Measurements from ENCODE around the gene MKLN1. TPM values are rescaled to one million over a fixed set of nuclear protein-coding genes. Genes with fewer than 3 reads are reported as not detected.

Gene MKLN1
- total RNA-seq, 2 experiments from 2014 or later = 12.1 to 56.6 TPM

- H3K4me3 ChIP-seq (ENCODE audit: low read depth, low read length, poor library complexity, severe bottlenecking) = no peak overlapping the region
- no peaks in the 10 kb centered on the region for H3K9me3 ChIP-seq (ENCODE audit: low read length)
- DNase-seq (ENCODE audit: low spot score) = no peak
- H3K27ac ChIP-seq (ENCODE audit: low read depth, low read length, poor library complexity, severe bottlenecking) = no peak overlapping the region
- no peak overlapping the region for H2AFZ ChIP-seq (ENCODE audit: low read length)
- no peak for TF ChIP-seq EZH2phosphoT487 (IDR thresholded peaks at IDR 0.05; ENCODE audit: borderline replicate concordance, low read depth, low read length)
- TF ChIP-seq CTCF (conservative IDR thresholded peaks at IDR 0.05; ENCODE audit: low read length) = no peak
- H3K4me2 ChIP-seq (ENCODE audit: low read length) = no peak overlapping the region
- H4K20me1 ChIP-seq (ENCODE audit: insufficient read depth, low read length) = no peaks in the 10 kb centered on the region
- no peaks in the 10 kb centered on the region for H3K36me3 ChIP-seq (ENCODE audit: insufficient read depth, low read length)
- intact Hi-C loops (cut with micrococcal nuclease; ENCODE audit: unreplicated experiment) = no loop called here
- H3K4me1 ChIP-seq (ENCODE audit: insufficient read depth, low read length, poor library complexity, severe bottlenecking) = no peaks in the 10 kb centered on the region
- ChIA-PET CTCF (ENCODE audit: unreplicated experiment) (interaction anchor here (0.7 kb wide), 1 partner anchor 634 kb away, joined by 3 read pairs; no protein-coding TSS in a partner anchor), POLR2A (interaction anchor here (0.6 kb wide), 1 partner anchor 649 kb away, joined by 5 read pairs; no protein-coding TSS in a partner anchor)
- BruUV-seq (replicated peaks) = no TSS peak
- no peaks in the 10 kb centered on the region for H3K9me2 ChIP-seq (ENCODE audit: insufficient read depth, low read length)
- H3K79me2 ChIP-seq (ENCODE audit: insufficient read depth, low read depth, low read length) = no peaks in the 10 kb centered on the region
Observed at GRCh38 chr7:131517218-131517923, 189.7 kb downstream of the MKLN1 start.

GRCh38 chr7:131518626-131519025 lies 190.9 kb downstream of the MKLN1 start:
- no peaks in the 10 kb centered on the region for H3K4me1 ChIP-seq (ENCODE audit: insufficient read depth, low read length, poor library complexity, severe bottlenecking)
- TF ChIP-seq EZH2phosphoT487 (IDR thresholded peaks at IDR 0.05; ENCODE audit: borderline replicate concordance, low read depth, low read length) (no peak), CTCF (conservative IDR thresholded peaks at IDR 0.05; ENCODE audit: low read length) (no peak)
- no peaks in the 10 kb centered on the region for H3K79me2 ChIP-seq (ENCODE audit: insufficient read depth, low read depth, low read length)
- ChIA-PET CTCF (ENCODE audit: unreplicated experiment) (no interaction called here), POLR2A (interaction anchor here (0.6 to 0.9 kb wide), 2 partner anchors 20 to 353 kb away, joined by 3 read pairs; no protein-coding TSS in a partner anchor)
- no peaks in the 10 kb centered on the region for H4K20me1 ChIP-seq (ENCODE audit: insufficient read depth, low read length)
- H3K4me3 ChIP-seq (ENCODE audit: low read depth, low read length, poor library complexity, severe bottlenecking) = no peak overlapping the region
- DNase-seq (ENCODE audit: low spot score) = no peak
- BruUV-seq (replicated peaks) = no TSS peak
- intact Hi-C loops (cut with micrococcal nuclease; ENCODE audit: unreplicated experiment) = no loop called here
- no peak overlapping the region for H3K27ac ChIP-seq (ENCODE audit: low read depth, low read length, poor library complexity, severe bottlenecking)
- no peaks in the 10 kb centered on the region for H3K36me3 ChIP-seq (ENCODE audit: insufficient read depth, low read length)
- no peak overlapping the region for H2AFZ ChIP-seq (ENCODE audit: low read length)
- no peak overlapping the region for H3K4me2 ChIP-seq (ENCODE audit: low read length)
- H3K9me3 ChIP-seq (ENCODE audit: low read length) = no peaks in the 10 kb centered on the region
- no peaks in the 10 kb centered on the region for H3K9me2 ChIP-seq (ENCODE audit: insufficient read depth, low read length)

GRCh38 chr7:131521651-131522163 lies 194.0 kb downstream of the MKLN1 start:
- Histone ChIP-seq H3K36me3 (ENCODE audit: insufficient read depth, low read length) (no peaks in the 10 kb centered on the region), H3K4me3 (ENCODE audit: low read depth, low read length, poor library complexity, severe bottlenecking) (no peak overlapping the region), H3K79me2 (ENCODE audit: insufficient read depth, low read depth, low read length) (no peaks in the 10 kb centered on the region), H3K27ac (ENCODE audit: low read depth, low read length, poor library complexity, severe bottlenecking) (no peak overlapping the region), H3K4me1 (ENCODE audit: insufficient read depth, low read length, poor library complexity, severe bottlenecking) (no peaks in the 10 kb centered on the region), H2AFZ (ENCODE audit: low read length) (no peak overlapping the region), H3K4me2 (ENCODE audit: low read length) (no peak overlapping the region), H3K9me2 (ENCODE audit: insufficient read depth, low read length) (no peaks in the 10 kb centered on the region), H3K9me3 (ENCODE audit: low read length) (no peaks in the 10 kb centered on the region), H4K20me1 (ENCODE audit: insufficient read depth, low read length) (no peaks in the 10 kb centered on the region)
- CTCF ChIA-PET (ENCODE audit: unreplicated experiment) = no interaction called here
- DNase-seq (ENCODE audit: low spot score) = no peak
- no peak for TF ChIP-seq EZH2phosphoT487 (IDR thresholded peaks at IDR 0.05; ENCODE audit: borderline replicate concordance, low read depth, low read length)
- no peak for TF ChIP-seq CTCF (conservative IDR thresholded peaks at IDR 0.05; ENCODE audit: low read length)
- no TSS peak for BruUV-seq (replicated peaks)
- POLR2A ChIA-PET = no interaction called here
- intact Hi-C loops (cut with micrococcal nuclease; ENCODE audit: unreplicated experiment) = no loop called here
